ENCODE measurements around the gene SLC13A3.

GRCh38 chr20:46572790-46573189 lies 78.5 kb downstream of the SLC13A3 start:
- TF ChIP-seq EZH2 (IDR thresholded peaks at IDR 0.05; ENCODE audit: insufficient read depth, low read length) (no peak), CTCF (IDR thresholded peaks at IDR 0.05; ENCODE audit: insufficient read depth, low read depth, low read length) (no peak)

All from astrocyte (in vitro differentiated cells and primary cell).